ENCODE data around the gene MXD1.

DNA sequence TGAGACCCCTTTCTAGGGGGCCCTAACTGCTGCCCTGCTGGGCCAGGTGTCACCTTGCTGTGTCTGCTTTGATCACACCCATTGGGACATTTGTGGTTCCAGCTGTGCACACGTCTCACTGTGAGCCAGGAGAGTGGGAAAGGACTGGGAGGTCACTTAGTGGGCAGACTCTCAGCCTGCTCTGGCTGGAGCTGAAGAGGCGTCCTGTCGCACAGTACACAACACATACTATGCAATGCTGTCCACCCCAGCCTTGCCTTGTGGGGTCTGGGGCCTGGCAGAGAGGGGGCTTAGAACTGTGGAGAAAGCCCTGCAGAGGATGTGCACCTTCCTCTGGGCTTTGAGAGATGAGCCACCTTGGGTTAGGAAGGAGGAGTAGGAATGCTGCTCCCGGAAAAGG, 71.8 kb downstream of the MXD1 start:
- TF ChIP-seq, protein P1, sequence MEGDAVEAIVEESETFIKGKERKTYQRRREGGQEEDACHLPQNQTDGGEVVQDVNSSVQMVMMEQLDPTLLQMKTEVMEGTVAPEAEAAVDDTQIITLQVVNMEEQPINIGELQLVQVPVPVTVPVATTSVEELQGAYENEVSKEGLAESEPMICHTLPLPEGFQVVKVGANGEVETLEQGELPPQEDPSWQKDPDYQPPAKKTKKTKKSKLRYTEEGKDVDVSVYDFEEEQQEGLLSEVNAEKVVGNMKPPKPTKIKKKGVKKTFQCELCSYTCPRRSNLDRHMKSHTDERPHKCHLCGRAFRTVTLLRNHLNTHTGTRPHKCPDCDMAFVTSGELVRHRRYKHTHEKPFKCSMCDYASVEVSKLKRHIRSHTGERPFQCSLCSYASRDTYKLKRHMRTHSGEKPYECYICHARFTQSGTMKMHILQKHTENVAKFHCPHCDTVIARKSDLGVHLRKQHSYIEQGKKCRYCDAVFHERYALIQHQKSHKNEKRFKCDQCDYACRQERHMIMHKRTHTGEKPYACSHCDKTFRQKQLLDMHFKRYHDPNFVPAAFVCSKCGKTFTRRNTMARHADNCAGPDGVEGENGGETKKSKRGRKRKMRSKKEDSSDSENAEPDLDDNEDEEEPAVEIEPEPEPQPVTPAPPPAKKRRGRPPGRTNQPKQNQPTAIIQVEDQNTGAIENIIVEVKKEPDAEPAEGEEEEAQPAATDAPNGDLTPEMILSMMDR (IDR thresholded peaks at IDR 0.05), result no peak
- TF ChIP-seq POLR2AphosphoS5 (IDR thresholded peaks at IDR 0.05), result no peak
- TF ChIP-seq POLR2A (IDR thresholded peaks at IDR 0.05), result no peak
- TF ChIP-seq EP300 (IDR thresholded peaks at IDR 0.05), result no peak
